IMR-90 (cell line): ENCODE measurements around the gene MCRIP2. TPM values are rescaled to one million over a fixed set of nuclear protein-coding genes. Genes with fewer than 3 reads are reported as not detected.

Source experiments
- ATAC-seq: fragments of 200-7000 bp; cut with Tn5 transposase; 2 replicates; pipeline ENCODE4 v1.9.1; 2020; ENCODE audit warnings: low read depth, mild to moderate bottlenecking, moderate library complexity
- BruUV-seq: library from RNA; stranded (reverse); fragments of 400-500 nt; replicated peaks from 2 replicates; lab custom pipeline; 2021; lab: Mats Ljungman, UMichigan
- CTCF ChIA-PET: fragments of 300-600 bp; formaldehyde crosslinking; extraction: SDS; loops from one replicate; lab custom pipeline; 2021; ENCODE audit warnings: antibody characterized with exemption; lab: Yijun Ruan, JAX
- POLR2A ChIA-PET: fragments of 300-600 bp; sonication (Branson Sonifier 250); formaldehyde crosslinking; loops from one replicate; lab custom pipeline; 2022; ENCODE audit warnings: antibody characterized with exemption; ENCODE audit not compliant: unreplicated experiment; lab: Charles Lee
- DNase-seq: peaks from one replicate; pipeline ENCODE4 v3.0.0; 2013
- H2AFZ ChIP-seq: replicated peaks from 2 replicates; pipeline ENCODE3; 2013; ENCODE audit warnings: low read length, mild to moderate bottlenecking; ENCODE audit not compliant: poor library complexity
- H2AK5ac ChIP-seq: 2 replicates; pipeline ENCODE4 v1.6.1; 2013; ENCODE audit warnings: low read depth, low read length, inconsistent platforms
- H2AK9ac ChIP-seq: replicated peaks from 2 replicates; pipeline ENCODE3; 2013; ENCODE audit warnings: mild to moderate bottlenecking, low read depth, low read length, moderate library complexity; ENCODE audit not compliant: poor library complexity
- H2BK120ac ChIP-seq: 2 replicates; pipeline ENCODE4 v1.6.1; 2013; ENCODE audit warnings: low read depth, low read length, inconsistent platforms
- H2BK15ac ChIP-seq: 3 replicates; pipeline ENCODE4 v1.6.1; 2013; ENCODE audit warnings: low read depth, low read length, inconsistent platforms
- H2BK20ac ChIP-seq: 2 replicates; pipeline ENCODE4 v1.6.1; 2013; ENCODE audit warnings: low read depth, mild to moderate bottlenecking, inconsistent platforms, low read length, moderate library complexity
- H2BK5ac ChIP-seq: 2 replicates; pipeline ENCODE4 v1.6.1; 2013; ENCODE audit warnings: mild to moderate bottlenecking, low read depth, low read length, inconsistent platforms; ENCODE audit not compliant: poor library complexity, severe bottlenecking
- H3K14ac ChIP-seq: replicated peaks from 2 replicates; pipeline ENCODE4 v1.6.1; 2013; ENCODE audit warnings: low read depth, low read length, inconsistent platforms
- H3K18ac ChIP-seq: 2 replicates; pipeline ENCODE4 v1.6.1; 2013; ENCODE audit warnings: low read depth, low read length, control low read depth
- H3K23ac ChIP-seq: 2 replicates; pipeline ENCODE4 v1.6.1; 2013; ENCODE audit warnings: low read depth, low read length, inconsistent platforms
- H3K27ac ChIP-seq: 2 replicates; pipeline ENCODE4 v1.5.1; 2013; ENCODE audit warnings: mild to moderate bottlenecking, control low read depth, low read length; ENCODE audit not compliant: insufficient read depth
- H3K27me3 ChIP-seq: 2 replicates; pipeline ENCODE4 v1.6.1; 2013; ENCODE audit warnings: low read length; ENCODE audit not compliant: control insufficient read depth, insufficient read depth
- H3K36me3 ChIP-seq: 2 replicates; pipeline ENCODE4 v1.6.1; 2013; ENCODE audit warnings: low read length, mixed read lengths; ENCODE audit not compliant: control insufficient read depth, insufficient read depth
- H3K4ac ChIP-seq: 2 replicates; pipeline ENCODE4 v1.6.1; 2013; ENCODE audit warnings: low read depth, low read length, inconsistent platforms
- H3K4me1 ChIP-seq: 2 replicates; pipeline ENCODE4 v1.6.1; 2013; ENCODE audit warnings: low read length, mixed read lengths; ENCODE audit not compliant: control insufficient read depth, insufficient read depth
- H3K4me2 ChIP-seq: 2 replicates; pipeline ENCODE4 v1.6.1; 2013; ENCODE audit warnings: low read depth, mild to moderate bottlenecking, control low read depth, low read length, moderate library complexity
- H3K4me3 ChIP-seq: 2 replicates; pipeline ENCODE4 v1.5.1; 2013; ENCODE audit warnings: low read depth, mild to moderate bottlenecking, control low read depth, low read length, moderate library complexity; ENCODE audit not compliant: insufficient read depth
- H3K56ac ChIP-seq: 2 replicates; pipeline ENCODE4 v1.6.1; 2013; ENCODE audit warnings: low read length, inconsistent platforms; ENCODE audit not compliant: insufficient read depth; ENCODE audit errors: extremely low read depth
- H3K79me1 ChIP-seq, 2 experiments: 2 replicates each; pipeline ENCODE4 v1.6.1; 2013; ENCODE audit warnings: low read length in 2 of 2, inconsistent platforms in 1 of 2, low read depth in 1 of 2
- H3K9ac ChIP-seq: 2 replicates; pipeline ENCODE4 v1.6.1; 2013; ENCODE audit warnings: low read depth, low read length, control low read depth
- H3K9me1 ChIP-seq: 2 replicates; pipeline ENCODE4 v1.6.1; 2013; ENCODE audit warnings: low read length, inconsistent platforms; ENCODE audit not compliant: insufficient read depth
- H3K9me3 ChIP-seq: 2 replicates; pipeline ENCODE4 v1.6.1; 2013; ENCODE audit warnings: low read length; ENCODE audit not compliant: control insufficient read depth, insufficient read depth
- H4K20me1 ChIP-seq: 2 replicates; pipeline ENCODE4 v1.6.1; 2013; ENCODE audit warnings: low read length, inconsistent platforms; ENCODE audit not compliant: insufficient read depth
- H4K5ac ChIP-seq: 2 replicates; pipeline ENCODE4 v1.6.1; 2013; ENCODE audit warnings: mild to moderate bottlenecking, low read depth, low read length, control low read depth
- H4K8ac ChIP-seq, 2 experiments: 2 replicates each; pipeline ENCODE4 v1.6.1; 2013; ENCODE audit warnings: low read depth in 2 of 2, low read length in 2 of 2, control low read depth in 1 of 2, inconsistent platforms in 1 of 2
- H4K91ac ChIP-seq: 2 replicates; pipeline ENCODE4 v1.6.1; 2013; ENCODE audit warnings: low read depth, low read length, inconsistent platforms; ENCODE audit not compliant: insufficient read depth
- RAD21 ChIP-seq: IDR thresholded peaks from 2 replicates; pipeline ENCODE4 v1.6.1; 2012; ENCODE audit warnings: low read length, improper control_type of control experiment
- WGBS, 2 experiments: methylation state at CpG; one replicate each; pipeline versions ENCODE4 v1.1.5 to v1.1.7; 2013; ENCODE audit warnings: missing lambda C conversion rate in 2 of 2; ENCODE audit not compliant: insufficient read length in 1 of 2; ENCODE audit errors: extremely low coverage in 2 of 2; 5-methylcytosine and 5-hydroxymethylcytosine counted together
- dilution Hi-C: fragments of 300-500 bp; cut with HindIII; formaldehyde crosslinking; loops from one replicate; pipeline ENCODE4 v1.14.3; 2018; ENCODE audit warnings: low sequenced_read_pairs; ENCODE audit not compliant: unreplicated experiment
- in situ Hi-C: fragments of 300-500 bp; cut with MboI; formaldehyde crosslinking; loops from 3 replicates; pipeline ENCODE4 v1.14.3; 2019; ENCODE audit warnings: low sequenced_read_pairs, inconsistent platforms, mixed read lengths
- intact Hi-C: fragments of 100-400 bp; cut with micrococcal nuclease; formaldehyde crosslinking; loops from 2 replicates; pipeline ENCODE4 v1.10.0; 2022
- polyA plus RNA-seq, 3 experiments: library from polyadenylated mRNA; depleted of rRNA; stranded (reverse); fragments of >200 nt; gene quantifications; 2 replicates each; pipeline ENCODE4 v1.2.3, GENCODE V29; 2012; ENCODE audit warnings: low replicate concordance in 1 of 3
- total RNA-seq: library from RNA; depleted of rRNA; stranded (reverse); fragments of >200 nt; gene quantifications from 2 replicates; pipeline ENCODE4 v1.2.3, GENCODE V29; 2012

MCRIP2 gene
- total and polyA plus RNA-seq, 2 of the 4 experiments (the other 2 are of a cell fraction) = 6.3 to 19.6 TPM

- Histone ChIP-seq H3K27me3 (peaks cover 56% of the 10 kb centered on the region), H3K56ac (no peak overlapping the region), H4K91ac (no peak overlapping the region)
Measured at GRCh38 chr16:694863-695354, 53.3 kb downstream of the MCRIP2 start.

More at GRCh38 chr16:694863-695354, 53.3 kb downstream of the MCRIP2 start:
- Histone ChIP-seq H3K4ac (no peak overlapping the region), H3K18ac (no peak overlapping the region), H3K27ac (no peak overlapping the region), H2AK5ac (no peak overlapping the region), H3K9ac (no peak overlapping the region), H2AFZ (no peak overlapping the region), H3K4me3 (no peak overlapping the region), H2BK120ac (no peak overlapping the region), H2BK5ac (no peak overlapping the region), H3K79me1 (peaks cover 0 to under 1% of the 10 kb centered on the region in 2 experiments; a peak in 2 of 4 replicates), H3K23ac (no peak overlapping the region), H4K5ac (no peak overlapping the region), H2BK20ac (no peak overlapping the region), H3K4me1 (peaks cover 3% of the 10 kb centered on the region; the same call in 1 of the 2 replicates), H3K9me3 (no peaks in the 10 kb centered on the region; the same call in 1 of the 2 replicates), H4K8ac (no peak overlapping the region), H2BK15ac (no peak overlapping the region), H3K36me3 (no peaks in the 10 kb centered on the region), H4K20me1 (peaks cover 4% of the 10 kb centered on the region; the same call in 1 of the 2 replicates), H3K4me2 (no peak overlapping the region), H2AK9ac (no peak overlapping the region), H3K9me1 (peaks cover 4% of the 10 kb centered on the region; the same call in 1 of the 2 replicates), H3K14ac (no peak overlapping the region)
- dilution Hi-C loops (no loop called here), intact Hi-C loops (no loop called here), in situ Hi-C loops (no loop called here)
- DNase-seq (no peak), ATAC-seq (no peak)
- TF ChIP-seq RAD21 = no peak
- CTCF ChIA-PET = no interaction called here
- no TSS peak for BruUV-seq
- no CpG with 5 or more reads among the region's 37 CpGs for WGBS, 2 experiments
- POLR2A ChIA-PET = no interaction called here
